Daoy (cell line): ENCODE results near the gene TSPO. TPM values are rescaled to one million over a fixed set of nuclear protein-coding genes. Genes with fewer than 3 reads are reported as not detected.

Source experiments
- total RNA-seq: library from RNA; depleted of rRNA; stranded (reverse); fragments of >200 nt; shearing (Covaris generic); gene quantifications from 2 replicates; pipeline ENCODE4 v1.2.3, GENCODE V29; 2014; rRNA removed

Gene TSPO
- total RNA-seq, 1 experiment from 2014 or later = 178 TPM

Other genes starting within 250 kb of the TSPO start
- gene PACSIN2, start 136.4 kb upstream of the TSPO start, total RNA-seq = 42.4 and 47.0 TPM in 2 replicates
- 9.6 and 15.1 TPM in 2 replicates for gene TTLL1, start 62.2 kb upstream of the TSPO start, total RNA-seq
- gene BIK, start 40.8 kb upstream of the TSPO start, total RNA-seq = 11.5 and 14.4 TPM in 2 replicates
- 20.2 and 30.6 TPM in 2 replicates for gene MCAT, start 8.2 kb upstream of the TSPO start, total RNA-seq
- 49.1 and 61.1 TPM in 2 replicates for gene TTLL12, start 35.6 kb downstream of the TSPO start, total RNA-seq
- 0.21 and 1.4 TPM in 2 replicates for gene SCUBE1, start 191.8 kb downstream of the TSPO start, total RNA-seq